ENCODE results near the gene CDH4. TPM values are rescaled to one million over a fixed set of nuclear protein-coding genes. Genes with fewer than 3 reads are reported as not detected.

Gene CDH4
- total RNA-seq, 2 donors from 2014 or later, result not detected

GRCh38 chr20:61682114-61682995, 430.3 kb downstream of the CDH4 start:
- TF ChIP-seq CTCF (IDR thresholded peaks at IDR 0.05), result no peak
- Histone ChIP-seq H3K27ac (no peak overlapping the region), H3K36me3 (no peaks in the 10 kb centered on the region), H3K9me3 (no peaks in the 10 kb centered on the region), H3K4me3 (no peak overlapping the region), H3K27me3 (replicated peaks; ENCODE audit: insufficient read depth) (no peaks in the 10 kb centered on the region), H3K4me1 (ENCODE audit: control insufficient read depth in 1 of 2, low read depth in 2 of 2) (no peaks in the 10 kb centered on the region)
- ATAC-seq (ENCODE audit: insufficient number of reproducible peaks, low FRiP score, low read depth), result no peak
- no peak for DNase-seq (ENCODE audit: low spot score)

- TF ChIP-seq CTCF (IDR thresholded peaks at IDR 0.05), result no peak
- H3K27me3 ChIP-seq (replicated peaks; ENCODE audit: insufficient read depth), result no peaks in the 10 kb centered on the region
- H3K4me3 ChIP-seq, result no peak overlapping the region
- DNase-seq (ENCODE audit: low spot score), result no peak
- H3K36me3 ChIP-seq, result no peaks in the 10 kb centered on the region
- no peaks in the 10 kb centered on the region for H3K4me1 ChIP-seq (ENCODE audit: control insufficient read depth in 1 of 2, low read depth in 2 of 2)
- ATAC-seq (ENCODE audit: insufficient number of reproducible peaks, low FRiP score, low read depth), result no peak
- H3K9me3 ChIP-seq, result no peaks in the 10 kb centered on the region
- H3K27ac ChIP-seq, result no peak overlapping the region
Observed at GRCh38 chr20:61682996-61683681, 431.1 kb downstream of the CDH4 start.

GRCh38 chr20:61683721-61684120, 431.7 kb downstream of the CDH4 start:
- Histone ChIP-seq H3K4me1 (ENCODE audit: control insufficient read depth in 1 of 2, low read depth in 2 of 2) (no peaks in the 10 kb centered on the region), H3K9me3 (no peaks in the 10 kb centered on the region), H3K36me3 (no peaks in the 10 kb centered on the region), H3K4me3 (no peak overlapping the region), H3K27ac (no peak overlapping the region), H3K27me3 (replicated peaks; ENCODE audit: insufficient read depth) (no peaks in the 10 kb centered on the region)
- DNase-seq (ENCODE audit: low spot score), result no peak
- TF ChIP-seq CTCF (IDR thresholded peaks at IDR 0.05), result no peak
- ATAC-seq (ENCODE audit: insufficient number of reproducible peaks, low FRiP score, low read depth), result no peak

- no peak for DNase-seq (ENCODE audit: low spot score)
- Histone ChIP-seq H3K36me3 (no peaks in the 10 kb centered on the region), H3K4me3 (no peak overlapping the region)
Observed at GRCh38 chr20:61684136-61684535, 432.1 kb downstream of the CDH4 start.

More at GRCh38 chr20:61684136-61684535, 432.1 kb downstream of the CDH4 start:
- Histone ChIP-seq H3K4me1 (ENCODE audit: control insufficient read depth in 1 of 2, low read depth in 2 of 2) (no peaks in the 10 kb centered on the region), H3K9me3 (no peaks in the 10 kb centered on the region), H3K27ac (no peak overlapping the region), H3K27me3 (replicated peaks; ENCODE audit: insufficient read depth) (no peaks in the 10 kb centered on the region)
- no peak for ATAC-seq (ENCODE audit: insufficient number of reproducible peaks, low FRiP score, low read depth)
- no peak for TF ChIP-seq CTCF (IDR thresholded peaks at IDR 0.05)
